Measurements from ENCODE around the gene OR5B21. TPM values are rescaled to one million over a fixed set of nuclear protein-coding genes. Genes with fewer than 3 reads are reported as not detected.

OR5B21 gene
- polyA plus RNA-seq, 2 of the 4 experiments (the other 2 are of a cell fraction) = not detected

- Histone ChIP-seq H3K4me1 (no peaks in the 10 kb centered on the region), H3K4me2 (no peak overlapping the region), H3K4me3 (no peak overlapping the region), H3K9me3 (no peaks in the 10 kb centered on the region), H3K27ac (no peak overlapping the region)
- ChIA-PET CTCF (no interaction called here), POLR2A (no interaction called here)
- TF ChIP-seq BHLHE40 (IDR thresholded peaks at IDR 0.05; ENCODE audit: low read depth, low read length) (no peak), KDM1A (IDR thresholded peaks at IDR 0.05; ENCODE audit: low read depth) (no peak), MAZ (IDR thresholded peaks at IDR 0.05; ENCODE audit: borderline replicate concordance, low read depth, low read length) (no peak), JUN (IDR thresholded peaks at IDR 0.05) (no peak), KDM5A (IDR thresholded peaks at IDR 0.05) (no peak), PHF8 (IDR thresholded peaks at IDR 0.05; ENCODE audit: borderline replicate concordance, low read depth) (no peak), RNF2 (IDR thresholded peaks at IDR 0.05; ENCODE audit: borderline replicate concordance, low read depth) (no peak), POLR2AphosphoS2 (conservative IDR thresholded peaks at IDR 0.05; ENCODE audit: low read length) (no peak), TP53 (CRISPR knock-in tag; IDR thresholded peaks at IDR 0.05) (no peak), POLR2A (IDR thresholded peaks at IDR 0.05; ENCODE audit: low read length) (no peak), JUNB (IDR thresholded peaks at IDR 0.05) (no peak)
- TF ChIP-seq, protein P1, sequence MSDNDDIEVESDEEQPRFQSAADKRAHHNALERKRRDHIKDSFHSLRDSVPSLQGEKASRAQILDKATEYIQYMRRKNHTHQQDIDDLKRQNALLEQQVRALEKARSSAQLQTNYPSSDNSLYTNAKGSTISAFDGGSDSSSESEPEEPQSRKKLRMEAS (IDR thresholded peaks at IDR 0.05) = no peak
- TF ChIP-seq, protein P2, sequence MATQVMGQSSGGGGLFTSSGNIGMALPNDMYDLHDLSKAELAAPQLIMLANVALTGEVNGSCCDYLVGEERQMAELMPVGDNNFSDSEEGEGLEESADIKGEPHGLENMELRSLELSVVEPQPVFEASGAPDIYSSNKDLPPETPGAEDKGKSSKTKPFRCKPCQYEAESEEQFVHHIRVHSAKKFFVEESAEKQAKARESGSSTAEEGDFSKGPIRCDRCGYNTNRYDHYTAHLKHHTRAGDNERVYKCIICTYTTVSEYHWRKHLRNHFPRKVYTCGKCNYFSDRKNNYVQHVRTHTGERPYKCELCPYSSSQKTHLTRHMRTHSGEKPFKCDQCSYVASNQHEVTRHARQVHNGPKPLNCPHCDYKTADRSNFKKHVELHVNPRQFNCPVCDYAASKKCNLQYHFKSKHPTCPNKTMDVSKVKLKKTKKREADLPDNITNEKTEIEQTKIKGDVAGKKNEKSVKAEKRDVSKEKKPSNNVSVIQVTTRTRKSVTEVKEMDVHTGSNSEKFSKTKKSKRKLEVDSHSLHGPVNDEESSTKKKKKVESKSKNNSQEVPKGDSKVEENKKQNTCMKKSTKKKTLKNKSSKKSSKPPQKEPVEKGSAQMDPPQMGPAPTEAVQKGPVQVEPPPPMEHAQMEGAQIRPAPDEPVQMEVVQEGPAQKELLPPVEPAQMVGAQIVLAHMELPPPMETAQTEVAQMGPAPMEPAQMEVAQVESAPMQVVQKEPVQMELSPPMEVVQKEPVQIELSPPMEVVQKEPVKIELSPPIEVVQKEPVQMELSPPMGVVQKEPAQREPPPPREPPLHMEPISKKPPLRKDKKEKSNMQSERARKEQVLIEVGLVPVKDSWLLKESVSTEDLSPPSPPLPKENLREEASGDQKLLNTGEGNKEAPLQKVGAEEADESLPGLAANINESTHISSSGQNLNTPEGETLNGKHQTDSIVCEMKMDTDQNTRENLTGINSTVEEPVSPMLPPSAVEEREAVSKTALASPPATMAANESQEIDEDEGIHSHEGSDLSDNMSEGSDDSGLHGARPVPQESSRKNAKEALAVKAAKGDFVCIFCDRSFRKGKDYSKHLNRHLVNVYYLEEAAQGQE (IDR thresholded peaks at IDR 0.05) = no peak
- TF ChIP-seq, protein P3, sequence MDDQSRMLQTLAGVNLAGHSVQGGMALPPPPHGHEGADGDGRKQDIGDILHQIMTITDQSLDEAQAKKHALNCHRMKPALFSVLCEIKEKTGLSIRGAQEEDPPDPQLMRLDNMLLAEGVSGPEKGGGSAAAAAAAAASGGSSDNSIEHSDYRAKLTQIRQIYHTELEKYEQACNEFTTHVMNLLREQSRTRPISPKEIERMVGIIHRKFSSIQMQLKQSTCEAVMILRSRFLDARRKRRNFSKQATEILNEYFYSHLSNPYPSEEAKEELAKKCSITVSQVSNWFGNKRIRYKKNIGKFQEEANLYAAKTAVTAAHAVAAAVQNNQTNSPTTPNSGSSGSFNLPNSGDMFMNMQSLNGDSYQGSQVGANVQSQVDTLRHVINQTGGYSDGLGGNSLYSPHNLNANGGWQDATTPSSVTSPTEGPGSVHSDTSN (IDR thresholded peaks at IDR 0.05) = no peak
- TF ChIP-seq, protein P4, sequence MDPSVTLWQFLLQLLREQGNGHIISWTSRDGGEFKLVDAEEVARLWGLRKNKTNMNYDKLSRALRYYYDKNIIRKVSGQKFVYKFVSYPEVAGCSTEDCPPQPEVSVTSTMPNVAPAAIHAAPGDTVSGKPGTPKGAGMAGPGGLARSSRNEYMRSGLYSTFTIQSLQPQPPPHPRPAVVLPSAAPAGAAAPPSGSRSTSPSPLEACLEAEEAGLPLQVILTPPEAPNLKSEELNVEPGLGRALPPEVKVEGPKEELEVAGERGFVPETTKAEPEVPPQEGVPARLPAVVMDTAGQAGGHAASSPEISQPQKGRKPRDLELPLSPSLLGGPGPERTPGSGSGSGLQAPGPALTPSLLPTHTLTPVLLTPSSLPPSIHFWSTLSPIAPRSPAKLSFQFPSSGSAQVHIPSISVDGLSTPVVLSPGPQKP (IDR thresholded peaks at IDR 0.05; ENCODE audit: low read depth, low read length) = no peak
- ATAC-seq (no peak), DNase-seq (ENCODE audit: low read depth in 1 of 2, low spot score in 1 of 2) (no peak), FAIRE-seq (no peak)
- WGBS (ENCODE audit: missing lambda C conversion rate) = 4% methylated on average over 2 of the region's 2 CpGs
Observed at GRCh38 chr11:58498464-58498863, 9.4 kb downstream of the OR5B21 start.

- ChIA-PET POLR2A (no interaction called here), CTCF (no interaction called here)
- no peak overlapping the region for H3K27ac ChIP-seq
- no peak overlapping the region for H3K4me2 ChIP-seq
- FAIRE-seq = no peak
- WGBS (ENCODE audit: missing lambda C conversion rate) = 43% methylated on average over 2 of the region's 2 CpGs
- H3K4me3 ChIP-seq = no peak overlapping the region
- H3K9me3 ChIP-seq = no peaks in the 10 kb centered on the region
- H3K4me1 ChIP-seq = no peaks in the 10 kb centered on the region
- ATAC-seq = no peak
- DNase-seq (ENCODE audit: low read depth in 1 of 2, low spot score in 1 of 2) = no peak
- TF ChIP-seq, protein P2 (IDR thresholded peaks at IDR 0.05) = no peak
- no peak for TF ChIP-seq E2F6 (IDR thresholded peaks at IDR 0.05; ENCODE audit: borderline replicate concordance, low read depth)
- TF ChIP-seq, protein P5, sequence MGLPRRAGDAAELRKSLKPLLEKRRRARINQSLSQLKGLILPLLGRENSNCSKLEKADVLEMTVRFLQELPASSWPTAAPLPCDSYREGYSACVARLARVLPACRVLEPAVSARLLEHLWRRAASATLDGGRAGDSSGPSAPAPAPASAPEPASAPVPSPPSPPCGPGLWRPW (IDR thresholded peaks at IDR 0.05) = no peak
- TF ChIP-seq EHF (CRISPR knock-in tag; IDR thresholded peaks at IDR 0.05) = no peak
- TF ChIP-seq POLR2AphosphoS2 (conservative IDR thresholded peaks at IDR 0.05; ENCODE audit: low read length) = no peak
- TF ChIP-seq, protein P6, sequence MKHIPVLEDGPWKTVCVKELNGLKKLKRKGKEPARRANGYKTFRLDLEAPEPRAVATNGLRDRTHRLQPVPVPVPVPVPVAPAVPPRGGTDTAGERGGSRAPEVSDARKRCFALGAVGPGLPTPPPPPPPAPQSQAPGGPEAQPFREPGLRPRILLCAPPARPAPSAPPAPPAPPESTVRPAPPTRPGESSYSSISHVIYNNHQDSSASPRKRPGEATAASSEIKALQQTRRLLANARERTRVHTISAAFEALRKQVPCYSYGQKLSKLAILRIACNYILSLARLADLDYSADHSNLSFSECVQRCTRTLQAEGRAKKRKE (CRISPR knock-in tag; IDR thresholded peaks at IDR 0.05; ENCODE audit: low read depth) = no peak
- TF ChIP-seq HOXA7 (CRISPR knock-in tag; IDR thresholded peaks at IDR 0.05) = no peak
- TF ChIP-seq RARB (CRISPR knock-in tag; IDR thresholded peaks at IDR 0.05) = no peak
- TF ChIP-seq EHMT2 (IDR thresholded peaks at IDR 0.05; ENCODE audit: low read depth) = no peak
- TF ChIP-seq, protein P7, sequence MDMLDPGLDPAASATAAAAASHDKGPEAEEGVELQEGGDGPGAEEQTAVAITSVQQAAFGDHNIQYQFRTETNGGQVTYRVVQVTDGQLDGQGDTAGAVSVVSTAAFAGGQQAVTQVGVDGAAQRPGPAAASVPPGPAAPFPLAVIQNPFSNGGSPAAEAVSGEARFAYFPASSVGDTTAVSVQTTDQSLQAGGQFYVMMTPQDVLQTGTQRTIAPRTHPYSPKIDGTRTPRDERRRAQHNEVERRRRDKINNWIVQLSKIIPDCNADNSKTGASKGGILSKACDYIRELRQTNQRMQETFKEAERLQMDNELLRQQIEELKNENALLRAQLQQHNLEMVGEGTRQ (IDR thresholded peaks at IDR 0.05) = no peak
- no peak for TF ChIP-seq RFX5 (IDR thresholded peaks at IDR 0.05)
- no peak for TF ChIP-seq ESRRA (IDR thresholded peaks at IDR 0.05; ENCODE audit: borderline replicate concordance, low read length)
- no peak for TF ChIP-seq EP300 (IDR thresholded peaks at IDR 0.05)
Observed at GRCh38 chr11:58497951-58498350, 10.0 kb downstream of the OR5B21 start.
